HG02623 (cell line): ENCODE measurements around the gene HEXIM2.
"Not testable (repeated sequence)": the region's sequence is repeated elsewhere in the genome, so short reads cannot be mapped to it uniquely, and the experiment has no call there.

Experiments
- ATAC-seq: cut with Tn5 transposase; IDR thresholded peaks from one replicate; pipeline ENCODE4 v1.9.1; 2021; ENCODE audit warnings: moderate library complexity; ENCODE audit not compliant: unreplicated experiment

HEXIM2 gene

GRCh38 chr17:45161288-45162024 lies at the start of gene HEXIM2:
Gene HEXIM2 (plus strand): TSS chr17:45161875. CDS start chr17:45162794, 919 bp downstream.
- peak; percentile 86 for ATAC-seq

- ATAC-seq, result no peak
Observed at GRCh38 chr17:45112559-45113423, 48.9 kb upstream of the HEXIM2 start.

- no peak for ATAC-seq
Observed at GRCh38 chr17:45113424-45113754, 48.3 kb upstream of the HEXIM2 start.

- no peak for ATAC-seq
Observed at GRCh38 chr17:45114117-45114932, 47.4 kb upstream of the HEXIM2 start.

GRCh38 chr17:45115015-45115625 lies 46.6 kb upstream of the HEXIM2 start:
- ATAC-seq, result no peak

GRCh38 chr17:45115871-45116270 lies 45.8 kb upstream of the HEXIM2 start:
- no peak for ATAC-seq

GRCh38 chr17:45116434-45117016 lies 45.1 kb upstream of the HEXIM2 start:
- no peak for ATAC-seq

- ATAC-seq, result no peak
Observed at GRCh38 chr17:45117334-45117733, 44.3 kb upstream of the HEXIM2 start.

GRCh38 chr17:45117848-45118646 lies 43.6 kb upstream of the HEXIM2 start:
- ATAC-seq, result no peak

- ATAC-seq, result no peak
Observed at GRCh38 chr17:45118691-45119090, 43.0 kb upstream of the HEXIM2 start.

GRCh38 chr17:45119964-45120363 lies 41.7 kb upstream of the HEXIM2 start:
- ATAC-seq, result no peak

- no peak for ATAC-seq
Observed at GRCh38 chr17:45120558-45120957, 41.1 kb upstream of the HEXIM2 start.

- no peak for ATAC-seq
Observed at GRCh38 chr17:45121055-45121454, 40.6 kb upstream of the HEXIM2 start.

- ATAC-seq, result no peak
Observed at GRCh38 chr17:45123076-45123770, 38.5 kb upstream of the HEXIM2 start.

- no peak for ATAC-seq
Observed at GRCh38 chr17:45123930-45124796, 37.5 kb upstream of the HEXIM2 start.

- not testable (repeated sequence) for ATAC-seq
Observed at GRCh38 chr17:45124797-45125122, 36.9 kb upstream of the HEXIM2 start.

GRCh38 chr17:45125509-45125908 lies 36.2 kb upstream of the HEXIM2 start:
- no peak for ATAC-seq

- ATAC-seq, result no peak
Observed at GRCh38 chr17:45127207-45127547, 34.5 kb upstream of the HEXIM2 start.
